HG03280 (cell line): ENCODE data around the gene EEIG2.

Source experiments
- ATAC-seq: cut with Tn5 transposase; IDR thresholded peaks from one replicate; pipeline ENCODE4 v1.9.1; 2021; ENCODE audit warnings: mild to moderate bottlenecking, moderate library complexity; ENCODE audit not compliant: unreplicated experiment

The EEIG2 gene

GRCh38 chr1:108575375-108575774 is 15.5 kb downstream of the EEIG2 start:
- no peak for ATAC-seq

- ATAC-seq = no peak
Measured at GRCh38 chr1:108583757-108584427, 24.0 kb downstream of the EEIG2 start.

- ATAC-seq = no peak
Measured at GRCh38 chr1:108584428-108584856, 24.5 kb downstream of the EEIG2 start.

- ATAC-seq = no peak
Measured at GRCh38 chr1:108585313-108585712, 25.4 kb downstream of the EEIG2 start.

- ATAC-seq = no peak
Measured at GRCh38 chr1:108590441-108590840, 30.5 kb downstream of the EEIG2 start.

GRCh38 chr1:108590957-108591356 is 31.1 kb downstream of the EEIG2 start:
- no peak for ATAC-seq

- ATAC-seq = no peak
Measured at GRCh38 chr1:108591466-108591865, 31.6 kb downstream of the EEIG2 start.

GRCh38 chr1:108592030-108592759 is 32.3 kb downstream of the EEIG2 start:
- ATAC-seq = no peak

GRCh38 chr1:108593448-108593847 is 33.5 kb downstream of the EEIG2 start:
- no peak for ATAC-seq

- ATAC-seq = no peak
Measured at GRCh38 chr1:108595507-108595906, 35.6 kb downstream of the EEIG2 start.

- ATAC-seq = no peak
Measured at GRCh38 chr1:108597041-108597440, 37.1 kb downstream of the EEIG2 start.

GRCh38 chr1:108598340-108598739 is 38.4 kb downstream of the EEIG2 start:
- no peak for ATAC-seq

GRCh38 chr1:108600504-108600903 is 40.6 kb downstream of the EEIG2 start:
- ATAC-seq = no peak

GRCh38 chr1:108601708-108602410 is 42.0 kb downstream of the EEIG2 start:
- no peak for ATAC-seq

GRCh38 chr1:108605633-108606032 is 45.7 kb downstream of the EEIG2 start:
- no peak for ATAC-seq

- no peak for ATAC-seq
Measured at GRCh38 chr1:108606478-108606877, 46.6 kb downstream of the EEIG2 start.

GRCh38 chr1:108609483-108610049 is 49.7 kb downstream of the EEIG2 start:
- ATAC-seq = no peak
